GM23338 (cell line): ENCODE data around the gene SREK1.

Source experiments
- CREB1 ChIP-seq: fragments of 250-450 bp; sonication (Bioruptor Pico); IDR thresholded peaks from 2 replicates; pipeline ENCODE4 v1.5.0; 2020; ENCODE audit warnings: low read depth, mild to moderate bottlenecking, moderate library complexity
- EZH2phosphoT487 ChIP-seq: fragments of 200-600 bp; sonication (generic); IDR thresholded peaks from one replicate; pipeline ENCODE4 v1.8.1; 2018; ENCODE audit warnings: antibody characterized with exemption; ENCODE audit not compliant: unreplicated experiment
- TF ChIP-seq, protein P1 (sequence below): fragments of 250-450 bp; sonication (Bioruptor Pico); IDR thresholded peaks from 2 replicates; pipeline ENCODE4 v1.5.0; 2020; ENCODE audit warnings: mild to moderate bottlenecking, moderate library complexity
- TF ChIP-seq, protein P2 (sequence below), 2 experiments: fragments of 200-600 bp in 1 of 2; sonication (generic) in 1 of 2; conservative IDR thresholded peaks; 2 replicates each; pipeline versions ENCODE4 v1.5.1 to v1.6.1; 2016 to 2017; ENCODE audit warnings: antibody characterized with exemption in 2 of 2, low read depth in 2 of 2, mild to moderate bottlenecking in 2 of 2, moderate library complexity in 1 of 2
- TF ChIP-seq, protein P3 (sequence below): IDR thresholded peaks from 2 replicates; pipeline ENCODE4 v1.6.1; 2016; ENCODE audit warnings: antibody characterized with exemption

- TF ChIP-seq, protein P1, sequence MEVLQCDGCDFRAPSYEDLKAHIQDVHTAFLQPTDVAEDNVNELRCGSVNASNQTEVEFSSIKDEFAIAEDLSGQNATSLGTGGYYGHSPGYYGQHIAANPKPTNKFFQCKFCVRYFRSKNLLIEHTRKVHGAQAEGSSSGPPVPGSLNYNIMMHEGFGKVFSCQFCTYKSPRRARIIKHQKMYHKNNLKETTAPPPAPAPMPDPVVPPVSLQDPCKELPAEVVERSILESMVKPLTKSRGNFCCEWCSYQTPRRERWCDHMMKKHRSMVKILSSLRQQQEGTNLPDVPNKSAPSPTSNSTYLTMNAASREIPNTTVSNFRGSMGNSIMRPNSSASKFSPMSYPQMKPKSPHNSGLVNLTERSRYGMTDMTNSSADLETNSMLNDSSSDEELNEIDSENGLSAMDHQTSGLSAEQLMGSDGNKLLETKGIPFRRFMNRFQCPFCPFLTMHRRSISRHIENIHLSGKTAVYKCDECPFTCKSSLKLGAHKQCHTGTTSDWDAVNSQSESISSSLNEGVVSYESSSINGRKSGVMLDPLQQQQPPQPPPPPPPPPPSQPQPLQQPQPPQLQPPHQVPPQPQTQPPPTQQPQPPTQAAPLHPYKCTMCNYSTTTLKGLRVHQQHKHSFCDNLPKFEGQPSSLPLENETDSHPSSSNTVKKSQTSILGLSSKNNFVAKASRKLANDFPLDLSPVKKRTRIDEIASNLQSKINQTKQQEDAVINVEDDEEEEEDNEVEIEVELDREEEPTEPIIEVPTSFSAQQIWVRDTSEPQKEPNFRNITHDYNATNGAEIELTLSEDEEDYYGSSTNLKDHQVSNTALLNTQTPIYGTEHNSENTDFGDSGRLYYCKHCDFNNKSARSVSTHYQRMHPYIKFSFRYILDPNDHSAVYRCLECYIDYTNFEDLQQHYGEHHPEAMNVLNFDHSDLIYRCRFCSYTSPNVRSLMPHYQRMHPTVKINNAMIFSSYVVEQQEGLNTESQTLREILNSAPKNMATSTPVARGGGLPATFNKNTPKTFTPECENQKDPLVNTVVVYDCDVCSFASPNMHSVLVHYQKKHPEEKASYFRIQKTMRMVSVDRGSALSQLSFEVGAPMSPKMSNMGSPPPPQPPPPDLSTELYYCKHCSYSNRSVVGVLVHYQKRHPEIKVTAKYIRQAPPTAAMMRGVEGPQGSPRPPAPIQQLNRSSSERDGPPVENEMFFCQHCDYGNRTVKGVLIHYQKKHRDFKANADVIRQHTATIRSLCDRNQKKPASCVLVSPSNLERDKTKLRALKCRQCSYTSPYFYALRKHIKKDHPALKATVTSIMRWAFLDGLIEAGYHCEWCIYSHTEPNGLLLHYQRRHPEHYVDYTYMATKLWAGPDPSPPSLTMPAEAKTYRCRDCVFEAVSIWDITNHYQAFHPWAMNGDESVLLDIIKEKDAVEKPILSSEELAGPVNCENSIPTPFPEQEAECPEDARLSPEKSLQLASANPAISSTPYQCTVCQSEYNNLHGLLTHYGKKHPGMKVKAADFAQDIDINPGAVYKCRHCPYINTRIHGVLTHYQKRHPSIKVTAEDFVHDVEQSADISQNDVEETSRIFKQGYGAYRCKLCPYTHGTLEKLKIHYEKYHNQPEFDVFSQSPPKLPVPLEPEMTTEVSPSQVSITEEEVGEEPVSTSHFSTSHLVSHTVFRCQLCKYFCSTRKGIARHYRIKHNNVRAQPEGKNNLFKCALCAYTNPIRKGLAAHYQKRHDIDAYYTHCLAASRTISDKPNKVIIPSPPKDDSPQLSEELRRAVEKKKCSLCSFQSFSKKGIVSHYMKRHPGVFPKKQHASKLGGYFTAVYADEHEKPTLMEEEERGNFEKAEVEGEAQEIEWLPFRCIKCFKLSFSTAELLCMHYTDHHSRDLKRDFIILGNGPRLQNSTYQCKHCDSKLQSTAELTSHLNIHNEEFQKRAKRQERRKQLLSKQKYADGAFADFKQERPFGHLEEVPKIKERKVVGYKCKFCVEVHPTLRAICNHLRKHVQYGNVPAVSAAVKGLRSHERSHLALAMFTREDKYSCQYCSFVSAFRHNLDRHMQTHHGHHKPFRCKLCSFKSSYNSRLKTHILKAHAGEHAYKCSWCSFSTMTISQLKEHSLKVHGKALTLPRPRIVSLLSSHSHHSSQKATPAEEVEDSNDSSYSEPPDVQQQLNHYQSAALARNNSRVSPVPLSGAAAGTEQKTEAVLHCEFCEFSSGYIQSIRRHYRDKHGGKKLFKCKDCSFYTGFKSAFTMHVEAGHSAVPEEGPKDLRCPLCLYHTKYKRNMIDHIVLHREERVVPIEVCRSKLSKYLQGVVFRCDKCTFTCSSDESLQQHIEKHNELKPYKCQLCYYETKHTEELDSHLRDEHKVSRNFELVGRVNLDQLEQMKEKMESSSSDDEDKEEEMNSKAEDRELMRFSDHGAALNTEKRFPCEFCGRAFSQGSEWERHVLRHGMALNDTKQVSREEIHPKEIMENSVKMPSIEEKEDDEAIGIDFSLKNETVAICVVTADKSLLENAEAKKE (CRISPR knock-in tag), result no peak
- TF ChIP-seq, protein P2, sequence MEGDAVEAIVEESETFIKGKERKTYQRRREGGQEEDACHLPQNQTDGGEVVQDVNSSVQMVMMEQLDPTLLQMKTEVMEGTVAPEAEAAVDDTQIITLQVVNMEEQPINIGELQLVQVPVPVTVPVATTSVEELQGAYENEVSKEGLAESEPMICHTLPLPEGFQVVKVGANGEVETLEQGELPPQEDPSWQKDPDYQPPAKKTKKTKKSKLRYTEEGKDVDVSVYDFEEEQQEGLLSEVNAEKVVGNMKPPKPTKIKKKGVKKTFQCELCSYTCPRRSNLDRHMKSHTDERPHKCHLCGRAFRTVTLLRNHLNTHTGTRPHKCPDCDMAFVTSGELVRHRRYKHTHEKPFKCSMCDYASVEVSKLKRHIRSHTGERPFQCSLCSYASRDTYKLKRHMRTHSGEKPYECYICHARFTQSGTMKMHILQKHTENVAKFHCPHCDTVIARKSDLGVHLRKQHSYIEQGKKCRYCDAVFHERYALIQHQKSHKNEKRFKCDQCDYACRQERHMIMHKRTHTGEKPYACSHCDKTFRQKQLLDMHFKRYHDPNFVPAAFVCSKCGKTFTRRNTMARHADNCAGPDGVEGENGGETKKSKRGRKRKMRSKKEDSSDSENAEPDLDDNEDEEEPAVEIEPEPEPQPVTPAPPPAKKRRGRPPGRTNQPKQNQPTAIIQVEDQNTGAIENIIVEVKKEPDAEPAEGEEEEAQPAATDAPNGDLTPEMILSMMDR (conservative IDR thresholded peaks at IDR 0.05; ENCODE audit: low read depth in 2 of 2), result no peak
- no peak for TF ChIP-seq EZH2phosphoT487
- TF ChIP-seq, protein P3, sequence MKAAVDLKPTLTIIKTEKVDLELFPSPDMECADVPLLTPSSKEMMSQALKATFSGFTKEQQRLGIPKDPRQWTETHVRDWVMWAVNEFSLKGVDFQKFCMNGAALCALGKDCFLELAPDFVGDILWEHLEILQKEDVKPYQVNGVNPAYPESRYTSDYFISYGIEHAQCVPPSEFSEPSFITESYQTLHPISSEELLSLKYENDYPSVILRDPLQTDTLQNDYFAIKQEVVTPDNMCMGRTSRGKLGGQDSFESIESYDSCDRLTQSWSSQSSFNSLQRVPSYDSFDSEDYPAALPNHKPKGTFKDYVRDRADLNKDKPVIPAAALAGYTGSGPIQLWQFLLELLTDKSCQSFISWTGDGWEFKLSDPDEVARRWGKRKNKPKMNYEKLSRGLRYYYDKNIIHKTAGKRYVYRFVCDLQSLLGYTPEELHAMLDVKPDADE, result no peak
- no peak for TF ChIP-seq CREB1 (CRISPR knock-in tag)
Observed at GRCh38 chr5:66224773-66225553, 80.9 kb downstream of the SREK1 start.
